ENCODE results near the gene ZNF283. TPM values are rescaled to one million over a fixed set of nuclear protein-coding genes. Genes with fewer than 3 reads are reported as not detected.
"Not testable (repeated sequence)": the region's sequence is repeated elsewhere in the genome, so short reads cannot be mapped to it uniquely, and the experiment has no call there.

ZNF283 gene
- total and polyA plus RNA-seq, 4 donors, result 0.65 to 6.4 (median 2.9) TPM

DNA sequence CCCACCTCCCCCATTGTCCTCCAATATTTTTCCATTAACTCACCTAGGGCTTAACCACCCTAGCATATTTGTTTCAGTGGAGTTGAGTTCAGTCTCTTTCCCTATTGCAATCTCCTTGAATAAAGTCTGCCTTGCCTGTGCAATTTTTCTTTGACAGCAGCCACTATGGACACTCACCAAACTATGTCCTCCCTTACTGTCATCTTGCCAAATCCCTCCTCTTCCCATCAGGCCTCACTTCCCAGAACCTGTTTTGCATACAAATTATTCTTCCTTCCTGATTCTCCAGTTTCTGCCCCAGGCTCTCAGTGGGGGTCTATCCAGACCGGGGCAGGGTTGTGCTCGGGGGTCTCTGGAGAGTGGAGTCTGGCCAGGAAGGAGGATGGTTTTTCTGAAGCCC lies 22.7 kb upstream of the ZNF283 start (continued):
- TF ChIP-seq GABPA (IDR thresholded peaks at IDR 0.05 in 1 of 2, conservative IDR thresholded peaks at IDR 0.05 in 1 of 2), result no peak

DNA sequence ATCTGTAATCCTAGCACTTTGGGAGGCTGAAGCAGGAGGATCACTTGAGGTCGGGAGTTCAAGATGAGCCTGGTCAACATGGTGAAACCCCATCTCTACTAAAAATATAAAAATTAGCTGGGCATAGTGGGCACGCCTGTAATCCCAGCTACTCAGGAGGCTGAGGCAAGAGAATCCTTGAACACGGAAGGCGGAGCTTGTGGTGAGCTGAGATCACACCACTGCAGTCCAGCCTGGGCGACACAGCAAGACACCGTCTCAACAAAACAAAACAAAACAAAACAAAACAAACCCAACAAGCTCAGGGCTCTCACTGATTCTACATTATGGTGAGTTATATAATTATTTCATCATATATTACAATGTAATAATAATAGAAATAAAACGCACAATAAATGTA lies 20.7 kb upstream of the ZNF283 start:
- WGBS, result 87% methylated on average over 7 of the region's 7 CpGs

DNA sequence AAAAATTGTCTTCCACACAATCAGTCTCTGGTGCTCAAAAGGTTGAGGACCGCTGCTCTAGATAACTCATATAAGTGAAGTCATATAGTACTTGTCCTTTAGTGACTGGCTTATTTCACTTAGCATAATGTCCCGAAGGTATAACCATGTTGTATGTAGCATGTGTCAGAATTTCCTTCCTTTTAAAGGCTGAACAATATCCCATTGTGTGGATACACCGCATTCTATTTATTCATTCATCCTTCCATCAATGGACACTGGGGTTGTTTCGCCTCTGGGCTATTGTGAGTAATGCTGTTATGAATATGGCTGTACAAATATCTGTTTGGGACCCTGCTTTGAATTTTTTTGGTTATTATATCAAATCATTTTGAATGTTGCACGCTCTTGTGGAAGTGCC lies 20.3 kb upstream of the ZNF283 start:
- Histone ChIP-seq H3K9ac (ENCODE audit: low read depth in 1 of 2, low read length in 2 of 2) (no peak overlapping the region), H3K36me3 (ENCODE audit: control insufficient read depth in 4 of 4, insufficient read depth in 3 of 4, low read depth in 1 of 4, low read length in 3 of 4) (no peaks in the 10 kb centered on the region), H3K27me3 (ENCODE audit: control insufficient read depth in 4 of 4, insufficient read depth in 4 of 4, low read length in 3 of 4) (no peaks in the 10 kb centered on the region), H3K27ac (ENCODE audit: low read depth in 1 of 2, low read length in 2 of 2) (no peak overlapping the region), H3K4me1 (ENCODE audit: control insufficient read depth in 4 of 4, insufficient read depth in 4 of 4, low read length in 3 of 4) (no peaks in the 10 kb centered on the region), H3K9me3 (ENCODE audit: control insufficient read depth in 4 of 4, low read length in 3 of 4) (peaks cover 0 to 8% (median 2%) of the 10 kb centered on the region in 4 donors), H3K4me3 (ENCODE audit: low read depth in 1 of 3, low read length in 3 of 3) (no peak overlapping the region)
- no peak for DNase-seq (ENCODE audit: low spot score)
- 74% methylated on average over 5 of the region's 5 CpGs for WGBS
- TF ChIP-seq YY1 (IDR thresholded peaks at IDR 0.05), result no peak
- TF ChIP-seq SP1 (IDR thresholded peaks at IDR 0.05), result no peak

More for the DNA sequence above, 20.7 kb upstream of the ZNF283 start:
- not testable (repeated sequence) for H3K9me3 ChIP-seq (ENCODE audit: control insufficient read depth in 4 of 4, low read length in 3 of 4); H3K4me1 ChIP-seq (ENCODE audit: control insufficient read depth in 4 of 4, insufficient read depth in 4 of 4, low read length in 3 of 4); H3K27ac ChIP-seq (ENCODE audit: low read depth in 1 of 2, low read length in 2 of 2); H3K27me3 ChIP-seq (ENCODE audit: control insufficient read depth in 4 of 4, insufficient read depth in 4 of 4, low read length in 3 of 4); H3K36me3 ChIP-seq (ENCODE audit: control insufficient read depth in 4 of 4, insufficient read depth in 3 of 4, low read depth in 1 of 4, low read length in 3 of 4); H3K9ac ChIP-seq (ENCODE audit: low read depth in 1 of 2, low read length in 2 of 2); DNase-seq (ENCODE audit: low spot score); H3K4me3 ChIP-seq (ENCODE audit: low read depth in 1 of 3, low read length in 3 of 3)

DNA sequence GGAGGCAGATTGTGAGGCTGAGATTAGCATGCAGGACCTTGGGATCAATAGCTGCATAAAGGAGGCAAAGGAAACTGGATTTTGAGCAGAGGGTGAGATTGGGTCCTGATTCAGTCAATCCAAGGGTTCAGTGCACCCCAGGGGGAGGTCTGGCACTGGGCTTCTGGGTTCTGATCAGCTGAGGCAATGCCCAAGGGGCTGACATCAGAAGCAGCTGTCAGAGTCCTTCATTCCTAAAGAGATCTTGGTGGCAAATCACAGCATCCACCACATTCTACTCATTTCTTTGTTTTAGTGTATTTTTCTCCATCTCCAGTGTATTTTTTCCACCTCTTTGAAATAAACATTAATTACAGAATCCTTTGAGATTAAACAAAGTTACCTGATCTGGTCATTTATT lies 19.5 kb upstream of the ZNF283 start:
- no peak overlapping the region for H3K9ac ChIP-seq (ENCODE audit: low read depth in 1 of 2, low read length in 2 of 2)
- DNase-seq (ENCODE audit: low spot score), result no peak
- H3K4me1 ChIP-seq (ENCODE audit: control insufficient read depth in 4 of 4, insufficient read depth in 4 of 4, low read length in 3 of 4), result no peaks in the 10 kb centered on the region
- peaks cover 0 to 8% (median 2%) of the 10 kb centered on the region in 4 donors for H3K9me3 ChIP-seq (ENCODE audit: control insufficient read depth in 4 of 4, low read length in 3 of 4)
- H3K4me3 ChIP-seq (ENCODE audit: low read depth in 1 of 3, low read length in 3 of 3), result no peak overlapping the region
- no peak overlapping the region for H3K27ac ChIP-seq (ENCODE audit: low read depth in 1 of 2, low read length in 2 of 2)
- TF ChIP-seq FOXA2 (IDR thresholded peaks at IDR 0.05) (no peak), RXRA (IDR thresholded peaks at IDR 0.05) (no peak), HNF4A (conservative IDR thresholded peaks at IDR 0.05) (no peak), JUND (IDR thresholded peaks at IDR 0.05) (no peak), GABPA (IDR thresholded peaks at IDR 0.05 in 1 of 2, conservative IDR thresholded peaks at IDR 0.05 in 1 of 2) (no peak), SP1 (IDR thresholded peaks at IDR 0.05) (no peak), HNF4G (IDR thresholded peaks at IDR 0.05) (no peak), TAF1 (conservative IDR thresholded peaks at IDR 0.05) (no peak), FOXA1 (IDR thresholded peaks at IDR 0.05) (no peak)
- TF ChIP-seq, protein P1, sequence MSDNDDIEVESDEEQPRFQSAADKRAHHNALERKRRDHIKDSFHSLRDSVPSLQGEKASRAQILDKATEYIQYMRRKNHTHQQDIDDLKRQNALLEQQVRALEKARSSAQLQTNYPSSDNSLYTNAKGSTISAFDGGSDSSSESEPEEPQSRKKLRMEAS (IDR thresholded peaks at IDR 0.05), result no peak
- TF ChIP-seq, protein P2, sequence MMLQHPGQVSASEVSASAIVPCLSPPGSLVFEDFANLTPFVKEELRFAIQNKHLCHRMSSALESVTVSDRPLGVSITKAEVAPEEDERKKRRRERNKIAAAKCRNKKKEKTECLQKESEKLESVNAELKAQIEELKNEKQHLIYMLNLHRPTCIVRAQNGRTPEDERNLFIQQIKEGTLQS (IDR thresholded peaks at IDR 0.05), result no peak
- TF ChIP-seq, protein P3, sequence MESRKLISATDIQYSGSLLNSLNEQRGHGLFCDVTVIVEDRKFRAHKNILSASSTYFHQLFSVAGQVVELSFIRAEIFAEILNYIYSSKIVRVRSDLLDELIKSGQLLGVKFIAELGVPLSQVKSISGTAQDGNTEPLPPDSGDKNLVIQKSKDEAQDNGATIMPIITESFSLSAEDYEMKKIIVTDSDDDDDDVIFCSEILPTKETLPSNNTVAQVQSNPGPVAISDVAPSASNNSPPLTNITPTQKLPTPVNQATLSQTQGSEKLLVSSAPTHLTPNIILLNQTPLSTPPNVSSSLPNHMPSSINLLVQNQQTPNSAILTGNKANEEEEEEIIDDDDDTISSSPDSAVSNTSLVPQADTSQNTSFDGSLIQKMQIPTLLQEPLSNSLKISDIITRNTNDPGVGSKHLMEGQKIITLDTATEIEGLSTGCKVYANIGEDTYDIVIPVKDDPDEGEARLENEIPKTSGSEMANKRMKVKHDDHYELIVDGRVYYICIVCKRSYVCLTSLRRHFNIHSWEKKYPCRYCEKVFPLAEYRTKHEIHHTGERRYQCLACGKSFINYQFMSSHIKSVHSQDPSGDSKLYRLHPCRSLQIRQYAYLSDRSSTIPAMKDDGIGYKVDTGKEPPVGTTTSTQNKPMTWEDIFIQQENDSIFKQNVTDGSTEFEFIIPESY (IDR thresholded peaks at IDR 0.05), result no peak
- TF ChIP-seq, protein P4, sequence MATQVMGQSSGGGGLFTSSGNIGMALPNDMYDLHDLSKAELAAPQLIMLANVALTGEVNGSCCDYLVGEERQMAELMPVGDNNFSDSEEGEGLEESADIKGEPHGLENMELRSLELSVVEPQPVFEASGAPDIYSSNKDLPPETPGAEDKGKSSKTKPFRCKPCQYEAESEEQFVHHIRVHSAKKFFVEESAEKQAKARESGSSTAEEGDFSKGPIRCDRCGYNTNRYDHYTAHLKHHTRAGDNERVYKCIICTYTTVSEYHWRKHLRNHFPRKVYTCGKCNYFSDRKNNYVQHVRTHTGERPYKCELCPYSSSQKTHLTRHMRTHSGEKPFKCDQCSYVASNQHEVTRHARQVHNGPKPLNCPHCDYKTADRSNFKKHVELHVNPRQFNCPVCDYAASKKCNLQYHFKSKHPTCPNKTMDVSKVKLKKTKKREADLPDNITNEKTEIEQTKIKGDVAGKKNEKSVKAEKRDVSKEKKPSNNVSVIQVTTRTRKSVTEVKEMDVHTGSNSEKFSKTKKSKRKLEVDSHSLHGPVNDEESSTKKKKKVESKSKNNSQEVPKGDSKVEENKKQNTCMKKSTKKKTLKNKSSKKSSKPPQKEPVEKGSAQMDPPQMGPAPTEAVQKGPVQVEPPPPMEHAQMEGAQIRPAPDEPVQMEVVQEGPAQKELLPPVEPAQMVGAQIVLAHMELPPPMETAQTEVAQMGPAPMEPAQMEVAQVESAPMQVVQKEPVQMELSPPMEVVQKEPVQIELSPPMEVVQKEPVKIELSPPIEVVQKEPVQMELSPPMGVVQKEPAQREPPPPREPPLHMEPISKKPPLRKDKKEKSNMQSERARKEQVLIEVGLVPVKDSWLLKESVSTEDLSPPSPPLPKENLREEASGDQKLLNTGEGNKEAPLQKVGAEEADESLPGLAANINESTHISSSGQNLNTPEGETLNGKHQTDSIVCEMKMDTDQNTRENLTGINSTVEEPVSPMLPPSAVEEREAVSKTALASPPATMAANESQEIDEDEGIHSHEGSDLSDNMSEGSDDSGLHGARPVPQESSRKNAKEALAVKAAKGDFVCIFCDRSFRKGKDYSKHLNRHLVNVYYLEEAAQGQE (IDR thresholded peaks at IDR 0.05), result no peak
- TF ChIP-seq, protein P5, sequence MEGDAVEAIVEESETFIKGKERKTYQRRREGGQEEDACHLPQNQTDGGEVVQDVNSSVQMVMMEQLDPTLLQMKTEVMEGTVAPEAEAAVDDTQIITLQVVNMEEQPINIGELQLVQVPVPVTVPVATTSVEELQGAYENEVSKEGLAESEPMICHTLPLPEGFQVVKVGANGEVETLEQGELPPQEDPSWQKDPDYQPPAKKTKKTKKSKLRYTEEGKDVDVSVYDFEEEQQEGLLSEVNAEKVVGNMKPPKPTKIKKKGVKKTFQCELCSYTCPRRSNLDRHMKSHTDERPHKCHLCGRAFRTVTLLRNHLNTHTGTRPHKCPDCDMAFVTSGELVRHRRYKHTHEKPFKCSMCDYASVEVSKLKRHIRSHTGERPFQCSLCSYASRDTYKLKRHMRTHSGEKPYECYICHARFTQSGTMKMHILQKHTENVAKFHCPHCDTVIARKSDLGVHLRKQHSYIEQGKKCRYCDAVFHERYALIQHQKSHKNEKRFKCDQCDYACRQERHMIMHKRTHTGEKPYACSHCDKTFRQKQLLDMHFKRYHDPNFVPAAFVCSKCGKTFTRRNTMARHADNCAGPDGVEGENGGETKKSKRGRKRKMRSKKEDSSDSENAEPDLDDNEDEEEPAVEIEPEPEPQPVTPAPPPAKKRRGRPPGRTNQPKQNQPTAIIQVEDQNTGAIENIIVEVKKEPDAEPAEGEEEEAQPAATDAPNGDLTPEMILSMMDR (IDR thresholded peaks at IDR 0.05; ENCODE audit: low read depth, low read length, missing input control), result no peak
- H3K36me3 ChIP-seq (ENCODE audit: control insufficient read depth in 4 of 4, insufficient read depth in 3 of 4, low read depth in 1 of 4, low read length in 3 of 4), result no peaks in the 10 kb centered on the region
- H3K27me3 ChIP-seq (ENCODE audit: control insufficient read depth in 4 of 4, insufficient read depth in 4 of 4, low read length in 3 of 4), result no peaks in the 10 kb centered on the region
